GM12875 (cell line): ENCODE results near the gene CLGN.
"Not testable (repeated sequence)": the region's sequence is repeated elsewhere in the genome, so short reads cannot be mapped to it uniquely, and the experiment has no call there.

Source experiments
- H3K4me3 ChIP-seq: one replicate; pipeline ENCODE4 v1.5.1; 2011; ENCODE audit warnings: low read depth, low read length, control low read depth
- CTCF ChIP-seq: IDR thresholded peaks from 2 replicates; pipeline ENCODE4 v1.5.1; 2011; ENCODE audit warnings: low read depth, mild to moderate bottlenecking, control low read depth, inconsistent platforms, low read length, moderate library complexity, borderline replicate concordance; ENCODE audit not compliant: insufficient read depth

CLGN gene

GRCh38 chr4:140450352-140450751 lies 22.9 kb upstream of the CLGN start:
- H3K4me3 ChIP-seq, result no peak overlapping the region
- TF ChIP-seq CTCF, result no peak

DNA sequence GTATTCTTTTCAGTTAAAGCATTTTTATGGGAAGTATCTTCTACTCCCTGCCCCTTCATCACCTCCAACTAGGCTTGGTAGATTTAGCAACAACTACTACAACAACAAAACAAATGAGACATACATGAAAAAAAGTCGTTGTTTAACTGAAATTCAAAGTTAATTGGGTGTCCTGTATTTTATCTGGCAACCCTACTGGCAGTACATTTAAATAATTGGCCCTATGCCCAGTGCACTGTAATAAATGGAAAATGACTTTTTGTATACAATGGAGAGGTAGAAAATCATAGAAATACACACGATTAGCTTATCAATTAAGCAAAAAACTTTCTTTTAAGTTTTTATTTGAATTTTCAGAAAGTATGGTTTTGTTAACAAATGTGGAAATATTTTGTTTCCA lies 21.4 kb upstream of the CLGN start:
- TF ChIP-seq CTCF, result no peak
- no peak overlapping the region for H3K4me3 ChIP-seq

DNA sequence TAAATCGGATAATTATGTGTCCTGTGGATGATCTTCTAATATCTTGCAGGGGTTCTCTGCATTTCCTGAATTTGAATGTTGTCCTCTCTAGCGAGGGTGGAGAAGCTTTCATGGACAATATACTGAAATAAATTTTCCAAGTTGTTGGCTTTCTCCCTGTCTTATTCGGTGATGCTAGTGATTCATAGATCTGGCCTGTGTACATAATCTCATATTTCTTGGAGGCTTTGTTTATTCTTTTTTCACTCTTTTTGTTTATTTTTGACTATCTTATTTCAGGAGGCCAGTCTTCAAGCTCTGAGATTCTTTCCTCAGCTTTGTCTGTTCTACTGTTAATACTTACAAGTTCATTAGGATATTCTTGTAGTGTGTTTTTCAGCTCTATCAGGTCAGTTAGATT lies 20.7 kb upstream of the CLGN start:
- no peak for TF ChIP-seq CTCF
- no peak overlapping the region for H3K4me3 ChIP-seq

- not testable (repeated sequence) for H3K4me3 ChIP-seq
Measured at GRCh38 chr4:140444347-140444746, 16.9 kb upstream of the CLGN start.

DNA sequence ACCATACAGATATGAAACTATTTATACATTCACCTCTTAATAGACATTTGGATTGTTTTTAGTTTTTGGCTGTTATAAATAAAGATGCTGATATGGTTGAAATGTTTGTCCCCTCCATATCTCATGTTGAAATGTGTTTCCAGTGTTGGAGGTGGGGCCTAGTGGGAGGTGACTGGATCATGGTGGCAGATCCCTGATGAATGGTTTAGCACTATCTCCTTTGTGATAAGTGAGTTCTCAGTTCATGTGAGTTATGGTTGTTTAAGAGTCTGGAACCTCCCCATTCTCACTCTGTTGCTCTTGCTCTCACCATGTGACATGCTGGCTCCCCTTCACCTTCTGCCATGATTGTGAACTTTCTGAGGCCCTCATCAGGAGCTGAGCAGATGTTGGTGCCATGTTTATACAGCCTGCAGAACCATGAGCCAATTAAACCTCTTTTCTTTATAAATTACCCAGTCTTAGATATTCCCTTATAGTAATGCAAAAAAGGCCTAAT lies 12.2 kb upstream of the CLGN start:
- H3K4me3 ChIP-seq, result no peak overlapping the region
- no peak for TF ChIP-seq CTCF

DNA sequence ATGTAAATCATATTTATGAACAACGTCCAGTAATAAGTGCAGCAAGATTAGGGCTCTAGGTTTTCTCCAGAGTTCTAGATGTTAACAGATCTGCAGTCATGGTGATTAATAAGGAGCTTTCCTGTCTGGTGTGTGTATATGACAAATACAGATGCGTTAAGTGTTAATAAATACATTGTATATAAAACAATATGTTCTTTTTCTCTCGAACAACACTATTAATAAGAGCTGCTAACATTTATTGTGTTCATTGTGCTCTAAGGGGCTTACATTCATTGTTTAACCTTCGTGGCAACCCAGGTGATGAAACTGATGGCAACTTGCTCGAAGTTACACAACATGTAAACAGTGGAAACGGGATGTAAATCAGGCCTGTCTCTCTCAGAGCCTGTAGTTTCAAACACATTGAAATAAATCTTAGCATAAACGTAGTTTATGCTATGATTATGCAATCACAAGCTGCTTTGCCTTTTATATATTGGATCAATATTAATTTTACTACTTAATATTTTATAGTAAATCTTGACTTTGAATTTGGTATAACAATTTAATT lies 547 bp upstream of the CLGN start:
- no peak overlapping the region for H3K4me3 ChIP-seq
- no peak for TF ChIP-seq CTCF

DNA sequence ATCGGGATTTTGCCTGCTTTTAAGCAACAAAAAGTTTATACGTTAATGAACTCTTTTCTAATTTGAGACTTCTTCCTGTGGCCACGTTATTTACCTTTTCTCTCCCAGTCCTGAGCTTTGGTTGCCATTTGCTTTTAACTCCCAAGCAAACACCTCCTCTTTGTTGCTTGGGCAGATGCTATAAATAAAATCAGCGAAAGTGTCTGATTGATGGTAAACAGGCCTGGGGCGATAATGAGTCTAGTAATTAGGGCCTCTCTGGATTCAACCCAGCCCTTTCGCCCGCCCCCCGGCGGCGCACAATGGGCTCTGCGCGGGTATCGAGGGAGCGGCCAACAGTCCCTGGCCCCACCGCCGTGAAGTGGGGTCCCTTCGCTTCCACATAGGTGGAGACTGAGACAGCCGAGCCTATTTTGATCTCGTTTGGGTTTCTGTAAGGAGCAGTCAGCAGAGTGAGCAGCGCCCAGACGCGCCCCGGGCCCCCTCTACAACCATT lies 790 bp downstream of the CLGN start:
- TF ChIP-seq CTCF, result no peak
- H3K4me3 ChIP-seq, result peak overlapping the region; percentile 52
